ENCODE results near the gene BOLA1.

- TF ChIP-seq CTCF (IDR thresholded peaks at IDR 0.05; ENCODE audit: low read length) (no peak), EZH2 (optimal IDR thresholded peaks at IDR 0.05; ENCODE audit: low read depth, low read length) (no peak)
Observed at GRCh38 chr1:149925751-149926150, 26.4 kb downstream of the BOLA1 start.
